Upper lobe of left lung (tissue), 6 donors: ENCODE data around the gene CDK5RAP1. TPM values are rescaled to one million over a fixed set of nuclear protein-coding genes. Genes with fewer than 3 reads are reported as not detected.

Experiments
- ATAC-seq, 2 donors: fragments of 200-7000 bp; cut with Tn5 transposase; one replicate each; pipeline ENCODE4 v1.9.1; 2022; ENCODE audit warnings: mild to moderate bottlenecking in 2 of 2, moderate library complexity in 2 of 2; ENCODE audit not compliant: low FRiP score in 2 of 2
- DNase-seq, 2 donors: peaks; one replicate each; pipeline ENCODE4 v3.0.0-alpha.2; 2019 to 2020
- H3K27ac ChIP-seq, 4 donors: fragments of 200-600 bp; sonication (generic); one replicate each; pipeline ENCODE4 v1.5.1; 2016 to 2019
- H3K27me3 ChIP-seq, 4 donors: fragments of 200-600 bp; sonication (generic); one replicate each; pipeline ENCODE4 v1.5.1; 2017 to 2019
- H3K36me3 ChIP-seq, 4 donors: fragments of 200-600 bp; sonication (generic); one replicate each; pipeline ENCODE4 v1.5.1; 2016 to 2019
- H3K4me1 ChIP-seq, 4 donors: fragments of 200-600 bp; sonication (generic); one replicate each; pipeline ENCODE4 v1.5.1; 2018 to 2019
- H3K4me3 ChIP-seq, 4 donors: fragments of 200-600 bp; sonication (generic); one replicate each; pipeline ENCODE4 v1.5.1; 2017 to 2019; ENCODE audit warnings: mild to moderate bottlenecking in 2 of 4, moderate library complexity in 1 of 4
- H3K9me3 ChIP-seq, 4 donors: fragments of 200-600 bp; sonication (generic); one replicate each; pipeline ENCODE4 v1.5.1; 2018 to 2019
- CTCF ChIP-seq, 6 experiments: fragments of 450-650 bp in 4 of 6; fragments of 200-600 bp in 2 of 6; sonication (generic) in 2 of 6; IDR thresholded peaks; one replicate each; pipeline ENCODE4 v1.5.1; 2016 to 2019; ENCODE audit warnings: antibody characterized with exemption in 6 of 6
- EP300 ChIP-seq, 4 donors: sonication (generic); formaldehyde crosslinking; IDR thresholded peaks; one replicate each; pipeline ENCODE4 v1.5.1; 2017; ENCODE audit warnings: antibody characterized with exemption in 4 of 4, control low read depth in 2 of 4
- POLR2A ChIP-seq, 4 donors: fragments of 450-650 bp; IDR thresholded peaks; one replicate each; pipeline ENCODE4 v1.5.1; 2016 to 2017; ENCODE audit warnings: antibody characterized with exemption in 4 of 4, mild to moderate bottlenecking in 2 of 4
- POLR2AphosphoS5 ChIP-seq, 2 donors: sonication (generic); formaldehyde crosslinking; IDR thresholded peaks; one replicate each; pipeline ENCODE4 v1.5.1; 2017; ENCODE audit warnings: antibody characterized with exemption in 2 of 2
- WGBS, 2 donors: methylation state at CpG; one replicate each; pipeline ENCODE4 v1.1.5; 2017 to 2018; 5-methylcytosine and 5-hydroxymethylcytosine counted together
- total RNA-seq, 6 donors: library from RNA; depleted of rRNA in 4 of 6; stranded (reverse); fragments of >200 nt in 4 of 6; gene quantifications; one replicate each; pipeline versions ENCODE4 v1.1.0 to v1.2.1, GENCODE V29; 2016 to 2021
- donor health status: DM: no; HTN: no; CAD: no; lungs with moderate emphysema.
- donor health status: DM: no; HTN: yes; CAD: no; lungs with severe emphysema.

The CDK5RAP1 gene
- total RNA-seq, 6 donors from 2014 or later, result 19.1 to 33.7 (median 25.0) TPM

- TF ChIP-seq CTCF (IDR thresholded peaks at IDR 0.05), result no peak
- TF ChIP-seq EP300 (IDR thresholded peaks at IDR 0.05), result no peak
- TF ChIP-seq POLR2AphosphoS5 (IDR thresholded peaks at IDR 0.05), result no peak
- TF ChIP-seq POLR2A (IDR thresholded peaks at IDR 0.05), result no peak
- H3K9me3 ChIP-seq, result no peaks in the 10 kb centered on the region
- H3K36me3 ChIP-seq, result no peaks in the 10 kb centered on the region
- ATAC-seq, result no peak
- H3K4me3 ChIP-seq, result no peak overlapping the region
- H3K27ac ChIP-seq, result no peak overlapping the region
- H3K4me1 ChIP-seq, result no peaks in the 10 kb centered on the region
- WGBS, 2 donors, result 84 to 92% methylated on average over 7 of the region's 7 CpGs
- no peaks in the 10 kb centered on the region for H3K27me3 ChIP-seq
- no peak for DNase-seq
Observed at GRCh38 chr20:33313686-33314314, 87.5 kb downstream of the CDK5RAP1 start.

DNA sequence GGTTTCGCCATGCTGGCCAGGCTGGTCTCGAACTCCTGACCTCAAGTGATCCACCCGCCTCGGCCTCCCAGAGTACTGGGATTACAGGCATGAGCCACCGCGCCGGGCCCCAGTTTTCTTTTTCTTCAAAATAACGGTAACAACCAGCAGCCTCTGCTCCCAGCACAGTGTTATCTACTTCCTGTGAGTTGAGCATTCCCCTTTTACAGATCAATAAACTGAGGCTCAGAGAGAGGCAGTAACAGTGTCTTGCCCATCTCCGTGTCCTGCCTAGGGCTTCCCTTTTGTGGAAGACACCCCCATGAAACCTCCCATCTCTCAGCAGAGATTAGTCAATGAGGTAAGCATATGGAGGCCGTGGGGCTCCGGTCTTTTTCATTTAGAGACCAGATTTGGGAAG lies 88.7 kb downstream of the CDK5RAP1 start:
- ATAC-seq, result no peak
- WGBS, 2 donors, result 90 to 92% methylated on average over 10 to 11 of the region's 11 CpGs
- no peak for TF ChIP-seq POLR2A (IDR thresholded peaks at IDR 0.05)
- no peak for TF ChIP-seq EP300 (IDR thresholded peaks at IDR 0.05)
- TF ChIP-seq POLR2AphosphoS5 (IDR thresholded peaks at IDR 0.05), result no peak
- TF ChIP-seq CTCF (IDR thresholded peaks at IDR 0.05), result no peak
- Histone ChIP-seq H3K4me3 (no peak overlapping the region), H3K9me3 (no peaks in the 10 kb centered on the region), H3K36me3 (no peaks in the 10 kb centered on the region), H3K4me1 (no peaks in the 10 kb centered on the region), H3K27ac (no peak overlapping the region), H3K27me3 (no peaks in the 10 kb centered on the region)
- DNase-seq, result no peak

DNA sequence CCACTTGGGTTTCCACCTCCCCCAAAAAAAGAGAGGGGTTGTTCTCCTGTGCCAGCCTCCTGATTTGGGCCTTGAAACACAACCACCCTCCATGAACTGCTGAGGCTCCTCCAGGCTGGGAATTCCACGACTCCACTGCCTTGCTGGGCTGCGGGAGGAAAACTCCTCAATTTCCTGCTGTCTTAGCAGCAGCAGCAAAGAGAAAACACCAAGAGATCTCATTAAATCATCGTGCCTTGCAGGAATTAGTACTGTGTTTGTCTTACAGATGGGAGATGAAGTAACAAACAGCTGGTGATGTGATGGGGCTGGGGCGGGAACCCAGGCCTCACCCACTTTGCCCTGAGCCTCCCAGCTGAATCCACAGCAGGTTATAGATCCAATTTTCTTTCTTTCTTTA lies 89.3 kb downstream of the CDK5RAP1 start:
- Histone ChIP-seq H3K4me3 (no peak overlapping the region), H3K36me3 (no peaks in the 10 kb centered on the region), H3K4me1 (no peaks in the 10 kb centered on the region), H3K27me3 (no peaks in the 10 kb centered on the region), H3K9me3 (no peaks in the 10 kb centered on the region), H3K27ac (no peak overlapping the region)
- TF ChIP-seq EP300 (IDR thresholded peaks at IDR 0.05), result no peak
- no peak for TF ChIP-seq CTCF (IDR thresholded peaks at IDR 0.05)
- TF ChIP-seq POLR2AphosphoS5 (IDR thresholded peaks at IDR 0.05), result no peak
- TF ChIP-seq POLR2A (IDR thresholded peaks at IDR 0.05), result no peak
- DNase-seq (no peak), ATAC-seq (no peak)
- WGBS, 2 donors, result 58 to 59% methylated on average over 4 of the region's 4 CpGs

DNA sequence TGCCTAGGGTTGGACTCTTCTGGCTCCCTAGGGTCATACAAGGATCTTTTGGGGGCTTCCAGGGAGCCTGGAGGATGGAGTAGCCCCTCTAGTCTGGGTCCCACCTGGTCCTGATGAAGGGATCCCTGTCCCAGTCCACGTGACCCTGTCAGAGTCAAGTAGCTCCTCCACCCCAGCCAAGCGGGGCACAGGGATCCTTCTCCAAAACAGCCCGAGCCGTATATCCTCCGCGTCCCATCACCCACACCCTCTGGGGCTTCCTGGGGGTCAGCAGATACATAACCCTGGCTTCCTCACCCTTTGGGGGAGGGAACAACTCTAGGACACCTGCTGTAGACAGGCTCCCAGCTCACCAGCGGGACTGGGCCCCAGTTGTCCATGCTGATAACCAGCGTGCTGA lies 90.3 kb downstream of the CDK5RAP1 start:
- no peaks in the 10 kb centered on the region for H3K9me3 ChIP-seq

GRCh38 chr20:33310327-33310899 lies 90.9 kb downstream of the CDK5RAP1 start:
- Histone ChIP-seq H3K36me3 (no peaks in the 10 kb centered on the region), H3K4me3 (no peak overlapping the region), H3K4me1 (no peaks in the 10 kb centered on the region), H3K27ac (no peak overlapping the region), H3K27me3 (no peaks in the 10 kb centered on the region), H3K9me3 (no peaks in the 10 kb centered on the region)
- WGBS, 2 donors, result 65 to 75% methylated on average over 6 of the region's 6 CpGs
- DNase-seq, result no peak
- TF ChIP-seq POLR2AphosphoS5 (IDR thresholded peaks at IDR 0.05) (no peak), POLR2A (IDR thresholded peaks at IDR 0.05) (no peak), EP300 (IDR thresholded peaks at IDR 0.05) (no peak), CTCF (IDR thresholded peaks at IDR 0.05) (no peak)
- no peak for ATAC-seq

More for the DNA sequence above, 90.3 kb downstream of the CDK5RAP1 start:
- ATAC-seq, result no peak
- Histone ChIP-seq H3K36me3 (no peaks in the 10 kb centered on the region), H3K27ac (no peak overlapping the region), H3K27me3 (no peaks in the 10 kb centered on the region), H3K4me1 (no peaks in the 10 kb centered on the region), H3K4me3 (no peak overlapping the region)
- WGBS, 2 donors, result 73 to 84% methylated on average over 5 to 8 of the region's 8 CpGs
- DNase-seq, result no peak
- TF ChIP-seq POLR2AphosphoS5 (IDR thresholded peaks at IDR 0.05), result no peak
